22Rv1 (cell line): ENCODE results near the gene STON2.

Source experiments
- CTCF ChIP-seq: fragments of 450-650 bp; IDR thresholded peaks from 2 replicates; pipeline ENCODE4 v1.5.1; 2017; ENCODE audit warnings: mild to moderate bottlenecking
- ZFX ChIP-seq: fragments of 450-650 bp; IDR thresholded peaks from 2 replicates; pipeline ENCODE4 v1.6.1; 2017; ENCODE audit warnings: antibody characterized with exemption, borderline replicate concordance

GRCh38 chr14:81224222-81224621 lies 175.9 kb downstream of the STON2 start:
- no peak for TF ChIP-seq ZFX
- no peak for TF ChIP-seq CTCF
